Tibial nerve (tissue), 4 donors: ENCODE data around the gene KCNG3. TPM values are rescaled to one million over a fixed set of nuclear protein-coding genes. Genes with fewer than 3 reads are reported as not detected.
A peak's percentile ranks its signal among the peaks of the same experiment; 100 is the strongest.

Experiments
- DNase-seq, 2 donors: peaks; one replicate each; pipeline ENCODE4 v3.0.0-alpha.2; 2019; ENCODE audit warnings: low spot score in 2 of 2
- H3K27ac ChIP-seq, 4 donors: fragments of 200-600 bp; sonication (generic) in 3 of 4; one replicate each; pipeline ENCODE4 v1.5.1; 2017 to 2019; ENCODE audit warnings: mild to moderate bottlenecking in 1 of 4
- H3K27me3 ChIP-seq, 2 donors: fragments of 200-600 bp; sonication (generic) in 1 of 2; one replicate each; pipeline versions ENCODE4 v1.5.1 to v1.6.0; 2017 to 2019
- H3K36me3 ChIP-seq, 3 donors: fragments of 200-600 bp; sonication (generic); one replicate each; pipeline ENCODE4 v1.5.1; 2018 to 2019
- H3K4me1 ChIP-seq, 4 donors: fragments of 200-600 bp; sonication (generic) in 3 of 4; one replicate each; pipeline ENCODE4 v1.5.1; 2017 to 2019
- H3K4me3 ChIP-seq, 4 donors: fragments of 200-600 bp; sonication (generic) in 3 of 4; one replicate each; pipeline ENCODE4 v1.5.1; 2017 to 2019; ENCODE audit warnings: mild to moderate bottlenecking in 1 of 4, moderate library complexity in 1 of 4
- H3K9me3 ChIP-seq, 4 donors: fragments of 200-600 bp; sonication (generic) in 3 of 4; one replicate each; pipeline ENCODE4 v1.5.1; 2017 to 2019
- CTCF ChIP-seq, 5 experiments: fragments of 200-600 bp in 3 of 5; fragments of 450-650 bp in 2 of 5; sonication (generic) in 3 of 5; IDR thresholded peaks; one replicate each; pipeline ENCODE4 v1.5.1; 2016 to 2019; ENCODE audit warnings: antibody characterized with exemption in 5 of 5, mild to moderate bottlenecking in 3 of 5, moderate library complexity in 2 of 5
- EP300 ChIP-seq, 2 donors: sonication (generic); formaldehyde crosslinking; IDR thresholded peaks; one replicate each; pipeline ENCODE4 v1.6.1; 2017; ENCODE audit warnings: antibody characterized with exemption in 2 of 2, mild to moderate bottlenecking in 1 of 2
- POLR2A ChIP-seq, 2 donors: fragments of 450-650 bp; IDR thresholded peaks; one replicate each; pipeline ENCODE4 v1.6.1; 2017; ENCODE audit warnings: antibody characterized with exemption in 2 of 2, mild to moderate bottlenecking in 2 of 2, moderate library complexity in 2 of 2
- WGBS, 2 donors: methylation state at CpG; one replicate each; pipeline ENCODE4 v1.1.5; 2018; 5-methylcytosine and 5-hydroxymethylcytosine counted together
- total RNA-seq, 4 donors: library from RNA; depleted of rRNA; stranded (reverse); fragments of >200 nt; gene quantifications; one replicate each; pipeline ENCODE4 v1.1.0, GENCODE V29; 2016

Gene KCNG3
- total RNA-seq, 4 donors from 2014 or later = 6.6 to 17.8 (median 9.9) TPM

- no peaks in the 10 kb centered on the region for H3K36me3 ChIP-seq
- TF ChIP-seq CTCF (IDR thresholded peaks at IDR 0.05) (no peak), POLR2A (IDR thresholded peaks at IDR 0.05) (no peak), EP300 (IDR thresholded peaks at IDR 0.05) (no peak)
- no peaks in the 10 kb centered on the region for H3K27me3 ChIP-seq
- DNase-seq = no peak
- H3K9me3 ChIP-seq = no peaks in the 10 kb centered on the region
- H3K27ac ChIP-seq = no peak overlapping the region
- WGBS, 2 donors = 94% methylated on average over 4 of the region's 4 CpGs
- no peak overlapping the region for H3K4me3 ChIP-seq
- H3K4me1 ChIP-seq = peaks cover 0 to 6% (median 0%) of the 10 kb centered on the region in 4 donors
Observed at GRCh38 chr2:42430188-42430587, 63.6 kb downstream of the KCNG3 start.

GRCh38 chr2:42429352-42429751, 64.4 kb downstream of the KCNG3 start:
- no peak for TF ChIP-seq EP300 (IDR thresholded peaks at IDR 0.05)
- no peak for TF ChIP-seq CTCF (IDR thresholded peaks at IDR 0.05)
- no peak for TF ChIP-seq POLR2A (IDR thresholded peaks at IDR 0.05)

GRCh38 chr2:42425697-42426096, 68.1 kb downstream of the KCNG3 start:
- TF ChIP-seq CTCF (IDR thresholded peaks at IDR 0.05) (no peak), EP300 (IDR thresholded peaks at IDR 0.05) (no peak), POLR2A (IDR thresholded peaks at IDR 0.05) (no peak)
- H3K27ac ChIP-seq = no peak overlapping the region
- H3K27me3 ChIP-seq = no peaks in the 10 kb centered on the region
- no peaks in the 10 kb centered on the region for H3K36me3 ChIP-seq
- H3K4me1 ChIP-seq = peaks cover 0 to 35% (median 2%) of the 10 kb centered on the region in 4 donors
- H3K4me3 ChIP-seq = no peak overlapping the region
- no peaks in the 10 kb centered on the region for H3K9me3 ChIP-seq
- 84 to 90% methylated on average over 3 of the region's 3 CpGs for WGBS, 2 donors
- no peak for DNase-seq

More at GRCh38 chr2:42429352-42429751, 64.4 kb downstream of the KCNG3 start:
- Histone ChIP-seq H3K4me1 (peaks cover 0 to 11% (median 0%) of the 10 kb centered on the region in 4 donors), H3K9me3 (no peaks in the 10 kb centered on the region), H3K4me3 (no peak overlapping the region), H3K27ac (no peak overlapping the region), H3K36me3 (no peaks in the 10 kb centered on the region), H3K27me3 (no peaks in the 10 kb centered on the region)
- DNase-seq = no peak
- WGBS, 2 donors = 98% methylated on average over 2 of the region's 2 CpGs

- Histone ChIP-seq H3K27me3 (no peaks in the 10 kb centered on the region), H3K36me3 (no peaks in the 10 kb centered on the region), H3K9me3 (no peaks in the 10 kb centered on the region), H3K4me3 (no peak overlapping the region), H3K27ac (peak overlapping the region in 1 of 4 donors; percentile 55), H3K4me1 (peaks cover 0 to 50% (median 2%) of the 10 kb centered on the region in 4 donors)
- peak in 1 of 2 donors; percentile 21 for DNase-seq
- WGBS, 2 donors = 37 to 47% methylated on average over 4 of the region's 4 CpGs
- TF ChIP-seq EP300 (IDR thresholded peaks at IDR 0.05) (peak in 1 of 2 donors; percentile 36), CTCF (IDR thresholded peaks at IDR 0.05) (no peak)
Observed at GRCh38 chr2:42424033-42424432, 69.7 kb downstream of the KCNG3 start.

- Histone ChIP-seq H3K27me3 (no peaks in the 10 kb centered on the region), H3K9me3 (no peaks in the 10 kb centered on the region), H3K27ac (peak overlapping the region in 2 of 4 donors; percentile 51 to 79), H3K36me3 (no peaks in the 10 kb centered on the region), H3K4me3 (no peak overlapping the region), H3K4me1 (peaks cover 0 to 50% (median 2%) of the 10 kb centered on the region in 4 donors)
- DNase-seq = no peak
- no peak for TF ChIP-seq EP300 (IDR thresholded peaks at IDR 0.05)
- TF ChIP-seq CTCF (IDR thresholded peaks at IDR 0.05) = no peak
- no peak for TF ChIP-seq POLR2A (IDR thresholded peaks at IDR 0.05)
- 60 to 64% methylated on average over 3 of the region's 3 CpGs for WGBS, 2 donors
Observed at GRCh38 chr2:42421601-42422239, 72.1 kb downstream of the KCNG3 start.
